ENCODE measurements around the gene ATP1B1. TPM values are rescaled to one million over a fixed set of nuclear protein-coding genes. Genes with fewer than 3 reads are reported as not detected.

Gene ATP1B1
- total and polyA plus RNA-seq, 4 experiments from 2014 or later: 1.2 to 3.5 (median 2.4) TPM

DNA sequence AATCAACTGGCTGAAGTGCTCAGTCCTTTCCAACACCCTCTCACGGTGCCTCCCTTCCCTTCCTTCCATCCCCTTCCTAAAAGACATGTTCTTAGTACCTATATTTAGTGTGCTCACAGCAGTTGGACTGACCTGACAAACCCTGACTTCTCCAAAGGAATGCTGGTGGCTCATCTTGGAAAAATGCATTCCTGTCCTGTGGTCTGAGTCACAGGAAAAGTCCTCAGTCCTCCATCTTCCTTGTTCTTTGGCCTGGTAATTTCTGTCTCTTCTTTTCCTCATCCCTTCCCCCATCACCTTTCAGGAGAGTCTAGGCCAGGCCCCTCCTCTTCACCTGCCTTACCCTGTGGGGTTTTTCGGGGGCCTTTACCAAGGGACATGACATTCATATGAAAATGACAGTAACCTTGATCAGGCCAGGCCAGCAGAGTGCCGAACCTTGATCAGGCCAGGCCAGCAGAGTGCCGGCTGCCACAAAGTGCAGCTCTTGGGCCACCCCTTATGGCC, 7.2 kb downstream of the ATP1B1 start:
- H3K36me3 Mint-ChIP-seq: peaks cover 0 to 4% of the 10 kb centered on the region in 2 donors
- H3K4me3 ChIP-seq (ENCODE audit: low read length in 2 of 2): no peak overlapping the region
- peaks cover 0 to 2% of the 10 kb centered on the region in 2 donors for H3K27me3 Mint-ChIP-seq
- no peaks in the 10 kb centered on the region for H3K9me3 ChIP-seq (ENCODE audit: control insufficient read depth in 1 of 2, low read length in 2 of 2)
- intact Hi-C loops (cut with micrococcal nuclease): no loop called here
- H3K27ac ChIP-seq (ENCODE audit: low read depth, low read length): no peak overlapping the region
- no peak overlapping the region for H3K4me3 Mint-ChIP-seq
- no peaks in the 10 kb centered on the region for H3K27me3 ChIP-seq (ENCODE audit: insufficient read depth, low read length)
- DNase-seq: no peak
- H3K4me1 ChIP-seq (ENCODE audit: insufficient read depth, low read length): peaks cover 13% of the 10 kb centered on the region
- no peaks in the 10 kb centered on the region for H3K36me3 ChIP-seq (ENCODE audit: insufficient read depth, low read length)
- ChIA-PET POLR2A (ENCODE audit: partially characterized antibody) (no interaction called here), CTCF (ENCODE audit: partially characterized antibody) (no interaction called here)
- peaks cover 16 to 24% (median 20%) of the 10 kb centered on the region in 4 donors for H3K4me1 Mint-ChIP-seq
- H3K9me3 Mint-ChIP-seq: peaks cover 0 to 2% (median 0%) of the 10 kb centered on the region in 8 donors
- H3K27ac Mint-ChIP-seq: no peak overlapping the region

DNA sequence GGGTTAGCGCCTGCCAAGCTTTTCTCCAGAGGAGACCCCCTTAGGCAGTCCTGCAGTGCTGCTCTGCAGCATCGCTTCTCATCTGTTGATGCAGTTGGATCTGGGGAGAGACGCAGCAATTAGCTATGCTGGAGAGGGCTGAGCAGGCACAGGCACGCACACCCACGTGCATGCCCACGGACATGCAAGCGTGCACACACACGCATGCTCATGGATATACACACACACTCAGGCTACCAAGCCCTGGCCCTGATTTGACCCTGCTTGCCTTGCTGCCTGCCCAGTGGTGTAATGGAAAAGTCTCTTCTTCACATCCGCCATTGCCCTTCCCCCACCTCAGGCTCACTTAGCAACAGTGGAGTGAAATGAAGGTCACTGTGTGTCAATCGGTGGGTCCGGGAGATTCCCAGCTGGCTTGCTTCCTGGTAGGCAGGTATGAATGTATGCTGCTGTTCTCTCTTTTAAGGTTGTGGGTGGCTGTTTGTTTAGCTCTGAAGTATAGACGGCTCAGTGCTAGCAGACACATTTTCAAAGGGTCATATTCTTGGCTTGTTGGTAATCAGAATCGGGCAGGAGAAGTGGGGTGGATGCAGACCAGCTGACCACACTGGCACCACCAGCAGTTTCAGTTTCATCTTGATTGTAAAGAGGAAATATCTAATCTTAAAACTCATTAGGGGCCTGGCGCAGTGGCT, 9.5 kb downstream of the ATP1B1 start:
- H3K4me1 ChIP-seq (ENCODE audit: insufficient read depth, low read length): no peaks in the 10 kb centered on the region
- Mint-ChIP-seq H3K27me3 (peaks cover 0 to 2% of the 10 kb centered on the region in 2 donors), H3K4me3 (peak overlapping the region in 1 of 8 donors; percentile 24), H3K9me3 (peaks cover 0 to 2% (median 0%) of the 10 kb centered on the region in 8 donors), H3K27ac (peak overlapping the region in 1 of 7 donors; percentile 43), H3K4me1 (peaks cover 4 to 5% (median 5%) of the 10 kb centered on the region in 4 donors), H3K36me3 (peaks cover 0 to 4% of the 10 kb centered on the region in 2 donors)
- H3K27me3 ChIP-seq (ENCODE audit: insufficient read depth, low read length): no peaks in the 10 kb centered on the region
- no peaks in the 10 kb centered on the region for H3K36me3 ChIP-seq (ENCODE audit: insufficient read depth, low read length)
- H3K27ac ChIP-seq (ENCODE audit: low read depth, low read length): no peak overlapping the region
- intact Hi-C loops (cut with micrococcal nuclease): no loop called here
- no peaks in the 10 kb centered on the region for H3K9me3 ChIP-seq (ENCODE audit: control insufficient read depth in 1 of 2, low read length in 2 of 2)
- CTCF ChIA-PET (ENCODE audit: partially characterized antibody): no interaction called here
- no peak for DNase-seq
- POLR2A ChIA-PET (ENCODE audit: partially characterized antibody): no interaction called here
- H3K4me3 ChIP-seq (ENCODE audit: low read length in 2 of 2): no peak overlapping the region

DNA sequence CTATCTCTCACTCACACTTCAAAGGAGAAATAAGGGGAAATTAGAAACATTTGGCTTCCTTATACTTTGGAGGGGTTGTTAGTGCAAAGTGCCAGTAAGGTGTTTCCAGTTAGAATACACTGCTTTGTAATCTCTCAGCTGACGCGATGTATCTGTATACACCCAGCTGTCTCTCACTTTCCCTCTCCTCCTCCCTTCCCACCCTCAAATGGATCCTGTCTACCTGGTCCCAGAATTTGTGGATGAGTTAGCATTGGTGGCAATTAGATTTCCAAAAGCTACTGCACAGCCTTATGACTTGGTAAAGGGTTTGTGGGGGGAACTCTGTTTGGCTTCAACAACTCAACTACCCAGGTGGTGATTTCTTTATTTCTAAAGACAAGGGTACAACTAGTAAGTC, 10.5 kb downstream of the ATP1B1 start:
- no peaks in the 10 kb centered on the region for H3K4me1 ChIP-seq (ENCODE audit: insufficient read depth, low read length)

DNA sequence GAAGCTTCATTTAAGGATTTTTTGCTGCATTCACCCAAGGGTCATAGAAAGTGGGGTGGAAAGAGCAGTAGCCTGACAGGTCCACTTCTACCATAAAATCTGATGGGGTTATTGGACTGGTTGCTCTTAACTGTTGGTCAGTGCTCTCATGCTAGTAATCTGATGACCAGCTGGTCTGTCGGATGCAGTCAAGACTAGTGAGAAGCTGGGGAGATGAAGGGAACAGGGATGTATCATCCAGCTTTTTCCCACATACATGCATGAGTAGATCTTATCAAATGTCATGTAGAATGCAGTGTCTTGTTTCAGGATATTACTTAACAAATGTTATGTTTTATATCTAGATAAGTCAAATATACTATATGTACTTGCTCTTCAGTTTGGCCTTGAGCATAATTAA, 11.1 kb downstream of the ATP1B1 start:
- ChIA-PET CTCF (ENCODE audit: partially characterized antibody) (interaction anchor here (1.0 to 1.5 kb wide), 2 partner anchors 9 to 13 kb away, joined by 3 to 4 read pairs; no protein-coding TSS in a partner anchor), POLR2A (ENCODE audit: partially characterized antibody) (no interaction called here)
- Mint-ChIP-seq H3K27ac (no peak overlapping the region), H3K9me3 (peaks cover 0 to 2% (median 0%) of the 10 kb centered on the region in 8 donors), H3K4me1 (peaks cover 4 to 5% (median 5%) of the 10 kb centered on the region in 4 donors), H3K4me3 (no peak overlapping the region), H3K36me3 (no peaks in the 10 kb centered on the region), H3K27me3 (no peaks in the 10 kb centered on the region)
- H3K4me1 ChIP-seq (ENCODE audit: insufficient read depth, low read length): no peaks in the 10 kb centered on the region
- no peak overlapping the region for H3K27ac ChIP-seq (ENCODE audit: low read depth, low read length)
- intact Hi-C loops (cut with micrococcal nuclease): no loop called here
- H3K9me3 ChIP-seq (ENCODE audit: control insufficient read depth in 1 of 2, low read length in 2 of 2): no peaks in the 10 kb centered on the region
- no peaks in the 10 kb centered on the region for H3K27me3 ChIP-seq (ENCODE audit: insufficient read depth, low read length)
- no peak for DNase-seq
- H3K4me3 ChIP-seq (ENCODE audit: low read length in 2 of 2): no peak overlapping the region
- no peaks in the 10 kb centered on the region for H3K36me3 ChIP-seq (ENCODE audit: insufficient read depth, low read length)

More for the DNA sequence above, 10.5 kb downstream of the ATP1B1 start:
- CTCF ChIA-PET (ENCODE audit: partially characterized antibody): interaction anchor here (1.5 kb wide), 1 partner anchor 12 kb away, joined by 3 read pairs; no protein-coding TSS in a partner anchor
- no peaks in the 10 kb centered on the region for H3K9me3 ChIP-seq (ENCODE audit: control insufficient read depth in 1 of 2, low read length in 2 of 2)
- POLR2A ChIA-PET (ENCODE audit: partially characterized antibody): no interaction called here
- Mint-ChIP-seq H3K27ac (peak overlapping the region in 1 of 7 donors; percentile 43), H3K4me1 (peaks cover 4 to 5% (median 5%) of the 10 kb centered on the region in 4 donors), H3K36me3 (peaks cover 0 to 4% of the 10 kb centered on the region in 2 donors), H3K4me3 (no peak overlapping the region), H3K9me3 (peaks cover 0 to 2% (median 0%) of the 10 kb centered on the region in 8 donors), H3K27me3 (peaks cover 0 to 1% of the 10 kb centered on the region in 2 donors)
- H3K27ac ChIP-seq (ENCODE audit: low read depth, low read length): no peak overlapping the region
- no peak for DNase-seq
- no peak overlapping the region for H3K4me3 ChIP-seq (ENCODE audit: low read length in 2 of 2)
- no peaks in the 10 kb centered on the region for H3K36me3 ChIP-seq (ENCODE audit: insufficient read depth, low read length)
- intact Hi-C loops (cut with micrococcal nuclease): no loop called here
- no peaks in the 10 kb centered on the region for H3K27me3 ChIP-seq (ENCODE audit: insufficient read depth, low read length)

DNA sequence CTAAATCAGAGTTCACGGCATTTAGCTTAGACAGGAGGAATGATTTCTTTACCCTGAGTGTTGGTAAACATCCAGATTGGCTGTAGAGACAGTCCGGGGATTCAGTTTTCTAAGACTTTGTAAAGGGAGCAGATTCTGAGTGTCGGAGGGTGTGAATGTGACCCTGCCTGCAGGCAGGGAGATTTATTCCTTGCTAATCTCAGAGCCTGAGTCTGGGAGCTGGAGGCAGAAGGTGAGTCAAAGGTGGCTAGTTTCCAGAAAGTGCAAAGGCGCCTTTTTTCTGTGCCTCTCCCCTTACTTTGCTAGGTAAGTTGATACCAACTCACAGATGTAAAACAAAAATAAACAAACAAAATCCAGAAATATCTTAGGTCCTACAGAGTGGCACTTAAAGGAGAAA, 11.7 kb downstream of the ATP1B1 start:
- CTCF ChIA-PET (ENCODE audit: partially characterized antibody): interaction anchor here (1.0 to 1.5 kb wide), 2 partner anchors 9 to 13 kb away, joined by 3 to 4 read pairs; no protein-coding TSS in a partner anchor
- no peaks in the 10 kb centered on the region for H3K4me1 ChIP-seq (ENCODE audit: insufficient read depth, low read length)

DNA sequence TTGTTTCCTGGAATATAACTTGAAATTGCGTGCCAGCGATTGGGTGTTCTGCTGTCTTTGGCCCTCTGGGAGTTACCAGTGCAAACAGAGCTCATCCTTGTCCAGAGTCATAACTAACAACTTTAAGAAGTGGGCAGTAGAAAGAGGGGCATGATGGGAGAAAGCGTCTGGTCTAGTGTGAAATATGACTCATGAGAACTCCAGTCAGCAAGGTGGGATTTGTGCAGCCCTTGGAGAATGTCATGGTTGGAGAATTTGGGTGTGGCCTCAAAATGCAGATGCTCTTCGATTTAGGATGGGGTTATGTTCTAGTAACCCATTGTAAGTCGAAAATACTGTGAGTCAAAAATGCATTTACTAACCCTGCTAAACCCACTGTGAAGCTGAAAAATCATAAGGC, 12.9 kb downstream of the ATP1B1 start:
- CTCF ChIA-PET (ENCODE audit: partially characterized antibody): interaction anchor here (1.4 kb wide), 1 partner anchor 8 kb away, joined by 3 read pairs; no protein-coding TSS in a partner anchor

More for the DNA sequence above, 11.7 kb downstream of the ATP1B1 start:
- H3K4me1 Mint-ChIP-seq: peaks cover 4 to 5% (median 5%) of the 10 kb centered on the region in 4 donors
- no peak for DNase-seq
- intact Hi-C loops (cut with micrococcal nuclease): no loop called here
- H3K27me3 ChIP-seq (ENCODE audit: insufficient read depth, low read length): no peaks in the 10 kb centered on the region
- no peaks in the 10 kb centered on the region for H3K27me3 Mint-ChIP-seq
- H3K36me3 ChIP-seq (ENCODE audit: insufficient read depth, low read length): no peaks in the 10 kb centered on the region
- no peaks in the 10 kb centered on the region for H3K36me3 Mint-ChIP-seq
- H3K9me3 Mint-ChIP-seq: no peaks in the 10 kb centered on the region
- H3K9me3 ChIP-seq (ENCODE audit: control insufficient read depth in 1 of 2, low read length in 2 of 2): no peaks in the 10 kb centered on the region
- no peak overlapping the region for H3K27ac Mint-ChIP-seq
- no peak overlapping the region for H3K27ac ChIP-seq (ENCODE audit: low read depth, low read length)
- H3K4me3 Mint-ChIP-seq: no peak overlapping the region
- H3K4me3 ChIP-seq (ENCODE audit: low read length in 2 of 2): no peak overlapping the region
- POLR2A ChIA-PET (ENCODE audit: partially characterized antibody): no interaction called here

DNA sequence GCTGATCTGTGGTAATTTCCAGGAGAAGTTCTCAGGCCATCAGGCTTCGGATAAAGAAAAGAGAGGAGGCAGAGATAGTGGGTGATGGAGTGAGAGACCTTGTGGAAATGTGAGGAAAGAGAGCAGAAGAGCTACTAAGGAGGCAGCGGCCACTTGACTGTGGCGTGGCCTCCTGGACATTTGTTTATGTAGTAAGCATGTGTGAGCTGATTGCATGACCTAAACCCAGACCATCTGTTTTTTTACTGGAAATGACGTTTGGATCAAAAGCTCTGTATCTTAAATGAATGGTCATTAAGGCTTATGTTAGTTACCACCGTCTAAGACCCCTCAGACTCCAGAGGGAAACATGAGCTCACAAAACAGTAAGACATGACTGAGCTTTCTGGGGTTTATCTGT, 13.6 kb downstream of the ATP1B1 start:
- Mint-ChIP-seq H3K4me1 (peaks cover 4 to 5% (median 5%) of the 10 kb centered on the region in 4 donors), H3K36me3 (no peaks in the 10 kb centered on the region), H3K4me3 (no peak overlapping the region), H3K27ac (peak overlapping the region in 1 of 7 donors; percentile 25), H3K9me3 (no peaks in the 10 kb centered on the region), H3K27me3 (no peaks in the 10 kb centered on the region)
- no peak overlapping the region for H3K27ac ChIP-seq (ENCODE audit: low read depth, low read length)
- no peaks in the 10 kb centered on the region for H3K36me3 ChIP-seq (ENCODE audit: insufficient read depth, low read length)
- ChIA-PET CTCF (ENCODE audit: partially characterized antibody) (interaction anchor here (1.4 kb wide), 1 partner anchor 9 kb away, joined by 3 read pairs; no protein-coding TSS in a partner anchor), POLR2A (ENCODE audit: partially characterized antibody) (interaction anchor here (0.9 to 1.5 kb wide), 2 partner anchors 15 to 585 kb away, joined by 3 to 6 read pairs; no protein-coding TSS in a partner anchor)
- no peaks in the 10 kb centered on the region for H3K9me3 ChIP-seq (ENCODE audit: control insufficient read depth in 1 of 2, low read length in 2 of 2)
- no peak for DNase-seq
- no peaks in the 10 kb centered on the region for H3K27me3 ChIP-seq (ENCODE audit: insufficient read depth, low read length)
- intact Hi-C loops (cut with micrococcal nuclease): no loop called here
- no peaks in the 10 kb centered on the region for H3K4me1 ChIP-seq (ENCODE audit: insufficient read depth, low read length)
- no peak overlapping the region for H3K4me3 ChIP-seq (ENCODE audit: low read length in 2 of 2)

More for the DNA sequence above, 12.9 kb downstream of the ATP1B1 start:
- H3K4me3 Mint-ChIP-seq: no peak overlapping the region
- H3K9me3 Mint-ChIP-seq: no peaks in the 10 kb centered on the region
- H3K4me1 Mint-ChIP-seq: peaks cover 4 to 5% (median 5%) of the 10 kb centered on the region in 4 donors
- H3K27ac Mint-ChIP-seq: no peak overlapping the region
- intact Hi-C loops (cut with micrococcal nuclease): no loop called here
- H3K27me3 ChIP-seq (ENCODE audit: insufficient read depth, low read length): no peaks in the 10 kb centered on the region
- DNase-seq: no peak
- no peaks in the 10 kb centered on the region for H3K9me3 ChIP-seq (ENCODE audit: control insufficient read depth in 1 of 2, low read length in 2 of 2)
- H3K4me1 ChIP-seq (ENCODE audit: insufficient read depth, low read length): no peaks in the 10 kb centered on the region
- no peak overlapping the region for H3K27ac ChIP-seq (ENCODE audit: low read depth, low read length)
- H3K27me3 Mint-ChIP-seq: no peaks in the 10 kb centered on the region
- no peaks in the 10 kb centered on the region for H3K36me3 Mint-ChIP-seq
- POLR2A ChIA-PET (ENCODE audit: partially characterized antibody): interaction anchor here (0.9 to 1.5 kb wide), 2 partner anchors 14 to 584 kb away, joined by 3 to 6 read pairs; no protein-coding TSS in a partner anchor
- H3K4me3 ChIP-seq (ENCODE audit: low read length in 2 of 2): no peak overlapping the region
- no peaks in the 10 kb centered on the region for H3K36me3 ChIP-seq (ENCODE audit: insufficient read depth, low read length)
